Stimulated activated CD4-positive, alpha-beta T cell treated with anti-CD3 and anti-CD28 coated beads, Interleukin-12 subunit alpha, Interleukin-12 subunit beta, amount 100 ng/mL, for 48 hours (primary cell): ENCODE results near the gene ATP6V1B1.
"Not testable (repeated sequence)": the region's sequence is repeated elsewhere in the genome, so short reads cannot be mapped to it uniquely, and the experiment has no call there.

Source experiments
- DNase-seq, 3 donors: peaks; one replicate each; pipeline ENCODE4 v3.0.0-alpha.2; 2020; ENCODE audit warnings: low read depth in 2 of 3, low spot score in 1 of 3

ATP6V1B1 gene

DNA sequence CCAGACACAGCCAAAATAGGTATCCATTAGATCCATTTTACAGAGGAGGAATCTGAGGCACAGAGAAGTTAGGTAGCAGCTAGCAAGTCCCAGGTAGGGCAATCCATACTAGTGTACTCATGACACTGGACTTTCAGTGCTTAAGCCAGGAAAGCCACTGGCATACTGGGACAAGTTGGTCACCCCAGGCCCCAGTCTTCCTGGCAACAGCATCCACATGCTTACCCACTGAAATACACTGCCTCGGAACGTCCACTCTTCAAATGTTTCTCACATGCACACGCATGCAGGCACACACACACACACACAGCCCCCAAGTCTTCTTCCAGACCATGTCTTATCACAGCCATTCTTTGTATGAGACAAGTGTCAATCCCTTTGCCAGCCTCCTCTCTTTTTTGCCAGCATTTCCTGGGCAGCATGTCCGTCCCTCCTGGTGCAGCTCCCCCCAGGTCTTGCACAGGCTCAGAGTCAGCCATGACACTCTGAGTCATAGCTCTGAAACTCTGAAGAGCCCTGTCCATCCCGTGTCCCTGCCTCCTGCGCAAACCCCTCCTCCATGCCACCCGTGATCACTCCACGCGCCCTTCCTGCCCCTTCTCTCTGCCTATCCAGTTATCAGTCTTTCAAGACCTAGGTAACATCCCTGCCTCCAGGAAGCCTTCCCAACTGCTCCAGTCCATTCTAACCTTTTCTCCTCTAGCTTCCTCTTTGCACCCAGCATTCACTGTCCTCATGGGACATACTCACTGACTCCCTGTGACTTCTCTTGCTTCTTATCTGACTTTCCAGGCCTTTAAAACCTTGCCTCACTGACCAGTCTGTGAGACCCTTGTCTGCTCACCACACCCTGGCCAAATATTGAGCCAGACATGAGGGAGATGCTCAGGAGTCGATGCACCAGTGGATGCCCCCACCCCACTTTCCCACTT, 69.8 kb downstream of the ATP6V1B1 start:
- DNase-seq: no peak

DNA sequence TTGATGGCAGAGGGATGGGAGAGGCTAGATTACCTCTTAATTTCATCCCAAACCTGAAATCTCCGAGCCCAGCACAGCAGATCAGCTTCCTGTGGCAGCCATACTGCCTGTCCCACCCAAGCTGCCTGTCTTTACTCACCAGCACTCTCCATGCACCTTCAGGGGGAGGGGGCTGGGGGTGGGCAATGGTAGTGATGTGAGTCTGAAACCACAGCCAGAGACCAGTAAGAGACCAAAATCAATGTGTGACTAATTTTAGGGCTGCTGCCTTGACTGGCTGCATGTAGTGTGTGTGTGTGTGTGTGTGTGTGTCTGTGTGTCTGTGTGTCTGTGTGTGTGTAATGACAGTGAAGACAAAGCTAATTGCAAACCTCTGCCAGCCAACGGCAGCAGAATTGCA, 70.6 kb downstream of the ATP6V1B1 start:
- no peak for DNase-seq

GRCh38 chr2:71006955-71007799, 71.5 kb downstream of the ATP6V1B1 start:
- DNase-seq: no peak

GRCh38 chr2:71008342-71008741, 72.6 kb downstream of the ATP6V1B1 start:
- DNase-seq: no peak

- not testable (repeated sequence) for DNase-seq
Measured at GRCh38 chr2:71011786-71012185, 76.1 kb downstream of the ATP6V1B1 start.
